Calu3 (cell line): ENCODE results near the gene SMG5. TPM values are rescaled to one million over a fixed set of nuclear protein-coding genes. Genes with fewer than 3 reads are reported as not detected.
A peak's percentile ranks its signal among the peaks of the same experiment; 100 is the strongest.

Experiments used
- BruUV-seq: library from RNA; stranded (reverse); fragments of 400-500 nt; replicated peaks from 2 replicates; lab custom pipeline; 2021; lab: Mats Ljungman, UMichigan
- CTCF ChIA-PET: fragments of 300-600 bp; sonication (Branson Sonifier 250); formaldehyde crosslinking; loops from one replicate; lab custom pipeline; 2022; ENCODE audit warnings: antibody characterized with exemption; lab: Charles Lee
- DNase-seq: peaks from one replicate; pipeline ENCODE4 v3.0.0; 2022
- H3K27ac Mint-ChIP-seq: one replicate; pipeline ENCODE4 v1.8.0; 2022; ENCODE audit warnings: mixed read lengths; ENCODE audit not compliant: unreplicated experiment
- H3K27me3 Mint-ChIP-seq: one replicate; pipeline ENCODE4 v1.8.0; 2022; ENCODE audit warnings: mixed read lengths; ENCODE audit not compliant: unreplicated experiment
- H3K36me3 Mint-ChIP-seq: one replicate; pipeline ENCODE4 v1.8.0; 2022; ENCODE audit warnings: mild to moderate bottlenecking, moderate library complexity, mixed read lengths; ENCODE audit not compliant: insufficient read depth, unreplicated experiment
- H3K4me1 Mint-ChIP-seq: one replicate; pipeline ENCODE4 v1.8.0; 2022; ENCODE audit warnings: mild to moderate bottlenecking, low read depth, mixed read lengths; ENCODE audit not compliant: unreplicated experiment
- H3K4me3 Mint-ChIP-seq: one replicate; pipeline ENCODE4 v1.8.0; 2022; ENCODE audit warnings: mild to moderate bottlenecking, low read depth, moderate library complexity, mixed read lengths; ENCODE audit not compliant: unreplicated experiment
- H3K9me3 Mint-ChIP-seq: one replicate; pipeline ENCODE4 v1.8.0; 2022; ENCODE audit warnings: low read depth, mixed read lengths; ENCODE audit not compliant: unreplicated experiment
- CTCF ChIP-seq: fragments of 200-600 bp; IDR thresholded peaks from one replicate; pipeline ENCODE4 v1.8.0; 2022; ENCODE audit warnings: antibody characterized with exemption; ENCODE audit not compliant: unreplicated experiment
- intact Hi-C: fragments of 100-400 bp; cut with micrococcal nuclease; formaldehyde crosslinking; loops from one replicate; pipeline ENCODE4 v1.10.0; 2022; ENCODE audit not compliant: unreplicated experiment
- total RNA-seq: library from RNA; stranded (reverse); gene quantifications from 2 replicates; pipeline ENCODE4 v1.2.3, GENCODE V29; 2022

The SMG5 gene
- total RNA-seq, 1 experiment from 2014 or later: 118 TPM

DNA sequence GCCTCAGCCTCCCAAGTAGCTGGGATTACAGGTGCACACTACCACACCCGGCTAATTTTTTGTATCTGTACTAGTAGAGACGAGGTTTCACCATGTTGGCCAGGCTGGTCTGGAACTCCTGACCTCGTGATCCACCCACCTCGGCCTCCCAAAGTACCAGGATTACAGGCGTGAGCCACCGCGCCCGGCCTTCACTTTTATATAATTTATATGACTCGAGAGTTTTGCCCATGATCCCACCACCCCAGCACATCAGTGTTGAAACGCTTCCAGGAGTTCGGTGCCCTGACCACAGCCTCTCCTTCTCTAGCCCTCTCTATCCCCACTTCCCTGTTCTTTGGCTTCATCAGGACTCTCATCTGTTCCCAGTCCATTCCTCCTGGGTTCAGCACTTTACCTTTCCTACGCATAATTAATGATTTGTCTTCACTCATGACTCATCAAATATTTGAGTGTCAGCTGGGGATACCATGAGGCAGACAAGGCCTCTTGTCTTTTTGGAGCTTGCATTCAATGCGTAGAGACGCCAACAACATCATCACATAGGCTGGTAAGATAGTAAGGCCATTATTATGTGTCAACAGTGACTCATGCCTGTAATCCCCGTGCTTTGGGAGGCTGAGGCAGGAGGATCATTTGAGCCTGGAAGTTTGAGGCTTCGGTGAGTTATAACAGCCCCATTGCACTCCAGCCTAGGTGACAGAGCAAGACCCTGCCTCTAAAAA lies 68.4 kb downstream of the SMG5 start:
- peaks cover 14% of the 10 kb centered on the region for H3K4me1 Mint-ChIP-seq
- intact Hi-C loops: no loop called here
- no peaks in the 10 kb centered on the region for H3K27me3 Mint-ChIP-seq
- H3K9me3 Mint-ChIP-seq: no peaks in the 10 kb centered on the region
- no peak for TF ChIP-seq CTCF
- peak overlapping the region; percentile 86 for H3K27ac Mint-ChIP-seq
- CTCF ChIA-PET: interaction anchor here (0.6 to 2.9 kb wide), 8 partner anchors 10 to 358 kb away, joined by 3 to 33 read pairs (median 4); partner anchors contain the start of gene SLC25A44
- H3K4me3 Mint-ChIP-seq: peak overlapping the region; percentile 90
- no TSS peak for BruUV-seq
- DNase-seq: peak; percentile 48
- peaks cover 18% of the 10 kb centered on the region for H3K36me3 Mint-ChIP-seq

DNA sequence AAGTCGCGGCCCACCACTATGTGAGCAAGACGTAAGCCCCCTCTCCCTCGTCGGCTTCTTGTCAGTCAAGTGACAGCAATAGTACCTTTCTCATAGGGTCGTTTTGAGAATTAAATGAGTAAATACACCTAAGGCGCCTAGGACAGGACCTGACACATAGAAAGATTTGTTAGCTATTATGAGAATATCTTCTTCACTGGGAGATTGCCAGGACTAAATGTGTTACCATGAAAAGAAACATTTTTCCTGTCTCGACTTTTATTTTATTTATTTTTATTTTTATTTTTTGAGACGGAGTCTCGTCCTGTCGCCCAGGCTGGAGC lies 69.0 kb downstream of the SMG5 start:
- Mint-ChIP-seq H3K4me1 (peaks cover 20% of the 10 kb centered on the region), H3K9me3 (no peaks in the 10 kb centered on the region), H3K27me3 (no peaks in the 10 kb centered on the region), H3K4me3 (peak overlapping the region; percentile 90), H3K36me3 (peaks cover 18% of the 10 kb centered on the region), H3K27ac (peak overlapping the region; percentile 93)
- no peak for TF ChIP-seq CTCF
- DNase-seq: no peak
- no TSS peak for BruUV-seq
- CTCF ChIA-PET: interaction anchor here (0.7 to 2.9 kb wide), 7 partner anchors 12 to 357 kb away, joined by 3 to 33 read pairs (median 4); partner anchors contain the start of gene SLC25A44
- intact Hi-C loops: no loop called here

DNA sequence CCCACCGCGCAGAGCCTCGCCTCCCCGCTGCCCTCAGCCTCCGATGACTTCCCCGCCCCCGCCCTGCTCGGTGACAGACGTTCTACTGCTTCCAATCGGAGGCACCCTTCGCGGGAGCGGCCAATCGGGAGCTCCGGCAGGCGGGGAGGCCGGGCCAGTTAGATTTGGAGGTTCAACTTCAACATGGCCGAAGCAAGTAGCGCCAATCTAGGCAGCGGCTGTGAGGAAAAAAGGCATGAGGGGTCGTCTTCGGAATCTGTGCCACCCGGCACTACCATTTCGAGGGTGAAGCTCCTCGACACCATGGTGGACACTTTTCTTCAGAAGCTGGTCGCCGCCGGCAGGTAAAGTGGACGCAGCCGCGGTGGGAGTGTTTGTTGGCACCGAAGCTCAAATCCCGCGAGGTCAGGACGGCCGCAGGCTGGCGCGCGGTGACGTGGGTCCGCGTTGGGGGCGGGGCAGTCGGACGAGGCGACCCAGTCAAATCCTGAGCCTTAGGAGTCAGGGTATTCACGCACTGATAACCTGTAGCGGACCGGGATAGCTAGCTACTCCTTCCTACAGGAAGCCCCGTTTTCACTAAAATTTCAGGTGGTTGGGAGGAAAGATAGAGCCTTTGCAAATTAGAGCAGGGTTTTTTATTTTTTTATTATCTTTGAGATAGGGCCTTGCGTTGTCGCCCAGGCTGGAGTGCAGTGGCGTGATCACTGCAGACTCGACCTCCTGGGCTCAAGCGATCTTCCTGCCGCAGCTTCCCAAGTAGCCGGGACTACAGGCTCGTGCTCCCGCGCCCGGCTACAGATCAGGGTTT lies 69.6 kb downstream of the SMG5 start, which contains the start of gene PMF1:
TSS of gene PMF1 (plus strand) at position 175 of the 811 bp plus-strand sequence. CDS start at position 184, 9 bp downstream.
- H3K4me3 Mint-ChIP-seq: peak within 1 kb of the TSS; percentile 90
- no peaks in the 10 kb centered on the region for H3K9me3 Mint-ChIP-seq
- H3K27ac Mint-ChIP-seq: peak within 1 kb of the TSS; percentile 93
- TSS peak; percentile 73 for BruUV-seq
- peaks cover 24% of the 10 kb centered on the region for H3K36me3 Mint-ChIP-seq
- H3K27me3 Mint-ChIP-seq: no peaks in the 10 kb centered on the region
- DNase-seq: peak; percentile 98
- CTCF ChIA-PET: interaction anchor here (0.7 to 2.9 kb wide), 11 partner anchors 12 to 116 kb away, joined by 3 to 33 read pairs (median 4); partner anchors contain the start of gene SLC25A44
- TF ChIP-seq CTCF: no peak
- intact Hi-C loops: no loop called here
- peaks cover 26% of the 10 kb centered on the region for H3K4me1 Mint-ChIP-seq

GRCh38 chr1:156212130-156212529 lies 70.5 kb downstream of the SMG5 start:
- Mint-ChIP-seq H3K9me3 (no peaks in the 10 kb centered on the region), H3K4me1 (peaks cover 32% of the 10 kb centered on the region), H3K4me3 (peak overlapping the region; percentile 90), H3K36me3 (peaks cover 27% of the 10 kb centered on the region), H3K27me3 (no peaks in the 10 kb centered on the region), H3K27ac (peak overlapping the region; percentile 93)
- no peak for DNase-seq
- BruUV-seq: no TSS peak
- intact Hi-C loops: no loop called here
- CTCF ChIA-PET: interaction anchor here (1.0 to 2.9 kb wide), 6 partner anchors 13 to 116 kb away, joined by 3 to 33 read pairs (median 5); partner anchors contain the start of gene SLC25A44
- TF ChIP-seq CTCF: no peak
